ENCODE results near the gene E2F7.

DNA sequence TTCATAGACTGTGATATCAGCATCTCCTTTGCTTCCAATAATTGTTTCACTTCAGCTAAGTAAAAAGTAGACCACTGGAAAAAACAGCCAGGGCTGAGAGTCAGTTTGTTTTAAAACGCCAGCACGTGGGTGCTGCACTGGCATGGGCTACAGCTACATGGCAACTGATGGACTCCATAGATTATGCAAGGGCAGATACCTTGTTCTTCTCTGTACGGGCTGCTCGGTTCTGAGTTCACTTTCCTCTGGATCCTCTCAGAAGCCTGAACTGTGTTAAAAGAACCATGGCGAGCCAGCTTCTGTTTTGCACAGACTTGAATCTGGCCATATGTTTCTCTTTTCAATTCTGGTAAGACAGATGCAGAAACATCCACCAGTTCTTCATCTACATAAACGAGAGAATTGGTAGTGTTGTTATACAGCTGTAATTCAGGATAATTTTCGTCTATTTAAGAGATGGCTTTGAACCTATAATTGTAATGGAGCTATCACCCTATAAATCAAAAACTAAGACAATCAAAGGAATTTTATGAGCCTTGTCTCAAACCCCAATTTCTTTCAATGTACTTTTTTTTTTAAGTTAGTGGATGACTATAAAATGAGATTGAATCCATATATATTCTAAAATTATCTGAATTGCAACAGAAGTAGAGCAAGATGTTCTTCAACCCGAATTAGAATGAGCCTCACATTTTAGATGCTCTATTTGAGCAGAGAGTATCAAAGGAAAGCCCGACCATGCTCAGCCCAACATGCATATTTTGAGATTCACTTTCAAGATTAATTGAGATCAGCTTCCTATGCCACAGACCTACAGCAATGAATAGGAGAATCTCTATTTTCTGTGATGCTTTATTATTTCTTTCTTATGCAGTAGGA lies 31.5 kb downstream of the E2F7 start:
- TF ChIP-seq, protein P1, sequence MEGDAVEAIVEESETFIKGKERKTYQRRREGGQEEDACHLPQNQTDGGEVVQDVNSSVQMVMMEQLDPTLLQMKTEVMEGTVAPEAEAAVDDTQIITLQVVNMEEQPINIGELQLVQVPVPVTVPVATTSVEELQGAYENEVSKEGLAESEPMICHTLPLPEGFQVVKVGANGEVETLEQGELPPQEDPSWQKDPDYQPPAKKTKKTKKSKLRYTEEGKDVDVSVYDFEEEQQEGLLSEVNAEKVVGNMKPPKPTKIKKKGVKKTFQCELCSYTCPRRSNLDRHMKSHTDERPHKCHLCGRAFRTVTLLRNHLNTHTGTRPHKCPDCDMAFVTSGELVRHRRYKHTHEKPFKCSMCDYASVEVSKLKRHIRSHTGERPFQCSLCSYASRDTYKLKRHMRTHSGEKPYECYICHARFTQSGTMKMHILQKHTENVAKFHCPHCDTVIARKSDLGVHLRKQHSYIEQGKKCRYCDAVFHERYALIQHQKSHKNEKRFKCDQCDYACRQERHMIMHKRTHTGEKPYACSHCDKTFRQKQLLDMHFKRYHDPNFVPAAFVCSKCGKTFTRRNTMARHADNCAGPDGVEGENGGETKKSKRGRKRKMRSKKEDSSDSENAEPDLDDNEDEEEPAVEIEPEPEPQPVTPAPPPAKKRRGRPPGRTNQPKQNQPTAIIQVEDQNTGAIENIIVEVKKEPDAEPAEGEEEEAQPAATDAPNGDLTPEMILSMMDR (IDR thresholded peaks at IDR 0.05; ENCODE audit: insufficient read depth, low read depth, low read length), result no peak
- TF ChIP-seq EZH2 (IDR thresholded peaks at IDR 0.05; ENCODE audit: insufficient read depth, low read length), result no peak
